Adrenal gland (tissue), 5 donors: ENCODE data around the gene MAGI2.

Experiments
- POLR2A ChIP-seq, 2 donors: fragments of 450-650 bp; IDR thresholded peaks; one replicate each; pipeline ENCODE4 v1.6.1; 2017; ENCODE audit warnings: antibody characterized with exemption in 2 of 2, mild to moderate bottlenecking in 2 of 2, moderate library complexity in 1 of 2
- TF ChIP-seq, protein P1 (sequence below), 6 experiments: fragments of 450-650 bp in 4 of 6; fragments of 200-600 bp in 2 of 6; sonication (generic) in 1 of 6; IDR thresholded peaks; 1 replicate in 5 of 6; 2 replicates in 1 of 6; pipeline versions ENCODE4 v1.5.1 to v1.8.0; 2016 to 2021; ENCODE audit warnings: antibody characterized with exemption in 6 of 6, mild to moderate bottlenecking in 2 of 6, moderate library complexity in 1 of 6
- donor health status: DM: no; HTN: no; CAD: no.

DNA sequence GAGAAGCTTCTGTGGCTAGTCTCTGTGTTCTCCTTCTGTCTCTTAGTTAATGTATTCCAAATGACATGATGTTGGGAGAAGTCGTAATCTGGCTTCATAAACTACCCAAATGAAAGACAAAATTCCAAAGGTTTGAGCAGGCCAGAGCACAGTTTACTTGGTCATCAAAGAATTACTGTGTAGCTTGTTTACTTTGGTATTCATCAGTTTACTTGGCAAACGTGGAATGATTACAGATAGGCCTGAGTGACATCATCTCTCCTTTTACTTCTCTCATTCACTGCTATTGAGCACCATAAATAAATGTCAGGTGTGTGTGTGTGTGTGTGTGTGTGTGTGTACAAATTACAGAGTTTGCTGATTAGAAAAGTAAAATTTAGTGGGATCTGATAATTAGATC, 1327.6 kb downstream of the MAGI2 start:
- TF ChIP-seq, protein P1, sequence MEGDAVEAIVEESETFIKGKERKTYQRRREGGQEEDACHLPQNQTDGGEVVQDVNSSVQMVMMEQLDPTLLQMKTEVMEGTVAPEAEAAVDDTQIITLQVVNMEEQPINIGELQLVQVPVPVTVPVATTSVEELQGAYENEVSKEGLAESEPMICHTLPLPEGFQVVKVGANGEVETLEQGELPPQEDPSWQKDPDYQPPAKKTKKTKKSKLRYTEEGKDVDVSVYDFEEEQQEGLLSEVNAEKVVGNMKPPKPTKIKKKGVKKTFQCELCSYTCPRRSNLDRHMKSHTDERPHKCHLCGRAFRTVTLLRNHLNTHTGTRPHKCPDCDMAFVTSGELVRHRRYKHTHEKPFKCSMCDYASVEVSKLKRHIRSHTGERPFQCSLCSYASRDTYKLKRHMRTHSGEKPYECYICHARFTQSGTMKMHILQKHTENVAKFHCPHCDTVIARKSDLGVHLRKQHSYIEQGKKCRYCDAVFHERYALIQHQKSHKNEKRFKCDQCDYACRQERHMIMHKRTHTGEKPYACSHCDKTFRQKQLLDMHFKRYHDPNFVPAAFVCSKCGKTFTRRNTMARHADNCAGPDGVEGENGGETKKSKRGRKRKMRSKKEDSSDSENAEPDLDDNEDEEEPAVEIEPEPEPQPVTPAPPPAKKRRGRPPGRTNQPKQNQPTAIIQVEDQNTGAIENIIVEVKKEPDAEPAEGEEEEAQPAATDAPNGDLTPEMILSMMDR (IDR thresholded peaks at IDR 0.05), result no peak
- TF ChIP-seq POLR2A (IDR thresholded peaks at IDR 0.05), result no peak
